ENCODE results near the gene IL1RAP.

IL1RAP gene

DNA sequence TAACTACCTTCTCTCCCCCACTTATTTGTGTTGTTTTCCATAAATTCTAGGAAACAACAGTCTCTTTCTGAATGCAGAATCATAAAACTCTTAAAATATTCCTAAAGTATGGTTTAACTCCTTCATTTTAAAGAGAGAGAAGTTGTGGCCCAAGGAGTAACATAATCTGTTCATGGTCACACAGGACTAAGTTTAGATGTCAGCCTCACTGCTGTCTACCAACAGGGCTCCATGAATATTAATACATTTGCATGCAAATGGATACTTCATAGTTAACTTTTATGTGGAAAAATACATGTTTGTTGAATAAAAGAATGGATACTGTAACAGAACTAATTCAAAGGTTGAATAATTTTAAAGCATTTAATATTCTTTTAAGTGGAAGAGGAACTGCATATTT lies 18.5 kb upstream of the IL1RAP start (continued):
- no peak for TF ChIP-seq TOX (CRISPR knock-in tag; IDR thresholded peaks at IDR 0.05; ENCODE audit: borderline replicate concordance)
- no peak for TF ChIP-seq BACH2 (CRISPR knock-in tag; IDR thresholded peaks at IDR 0.05; ENCODE audit: borderline replicate concordance)
- TF ChIP-seq, protein P1, sequence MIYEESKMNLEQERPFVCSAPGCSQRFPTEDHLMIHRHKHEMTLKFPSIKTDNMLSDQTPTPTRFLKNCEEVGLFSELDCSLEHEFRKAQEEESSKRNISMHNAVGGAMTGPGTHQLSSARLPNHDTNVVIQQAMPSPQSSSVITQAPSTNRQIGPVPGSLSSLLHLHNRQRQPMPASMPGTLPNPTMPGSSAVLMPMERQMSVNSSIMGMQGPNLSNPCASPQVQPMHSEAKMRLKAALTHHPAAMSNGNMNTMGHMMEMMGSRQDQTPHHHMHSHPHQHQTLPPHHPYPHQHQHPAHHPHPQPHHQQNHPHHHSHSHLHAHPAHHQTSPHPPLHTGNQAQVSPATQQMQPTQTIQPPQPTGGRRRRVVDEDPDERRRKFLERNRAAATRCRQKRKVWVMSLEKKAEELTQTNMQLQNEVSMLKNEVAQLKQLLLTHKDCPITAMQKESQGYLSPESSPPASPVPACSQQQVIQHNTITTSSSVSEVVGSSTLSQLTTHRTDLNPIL (CRISPR knock-in tag; IDR thresholded peaks at IDR 0.05; ENCODE audit: low read depth) = no peak
- no peak for TF ChIP-seq PPARA (CRISPR knock-in tag; IDR thresholded peaks at IDR 0.05; ENCODE audit: borderline replicate concordance)
- TF ChIP-seq, protein P2, sequence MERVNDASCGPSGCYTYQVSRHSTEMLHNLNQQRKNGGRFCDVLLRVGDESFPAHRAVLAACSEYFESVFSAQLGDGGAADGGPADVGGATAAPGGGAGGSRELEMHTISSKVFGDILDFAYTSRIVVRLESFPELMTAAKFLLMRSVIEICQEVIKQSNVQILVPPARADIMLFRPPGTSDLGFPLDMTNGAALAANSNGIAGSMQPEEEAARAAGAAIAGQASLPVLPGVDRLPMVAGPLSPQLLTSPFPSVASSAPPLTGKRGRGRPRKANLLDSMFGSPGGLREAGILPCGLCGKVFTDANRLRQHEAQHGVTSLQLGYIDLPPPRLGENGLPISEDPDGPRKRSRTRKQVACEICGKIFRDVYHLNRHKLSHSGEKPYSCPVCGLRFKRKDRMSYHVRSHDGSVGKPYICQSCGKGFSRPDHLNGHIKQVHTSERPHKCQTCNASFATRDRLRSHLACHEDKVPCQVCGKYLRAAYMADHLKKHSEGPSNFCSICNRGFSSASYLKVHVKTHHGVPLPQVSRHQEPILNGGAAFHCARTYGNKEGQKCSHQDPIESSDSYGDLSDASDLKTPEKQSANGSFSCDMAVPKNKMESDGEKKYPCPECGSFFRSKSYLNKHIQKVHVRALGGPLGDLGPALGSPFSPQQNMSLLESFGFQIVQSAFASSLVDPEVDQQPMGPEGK (CRISPR knock-in tag; IDR thresholded peaks at IDR 0.05; ENCODE audit: borderline replicate concordance) = no peak
- no peak for TF ChIP-seq GLIS3 (CRISPR knock-in tag; IDR thresholded peaks at IDR 0.05)

DNA sequence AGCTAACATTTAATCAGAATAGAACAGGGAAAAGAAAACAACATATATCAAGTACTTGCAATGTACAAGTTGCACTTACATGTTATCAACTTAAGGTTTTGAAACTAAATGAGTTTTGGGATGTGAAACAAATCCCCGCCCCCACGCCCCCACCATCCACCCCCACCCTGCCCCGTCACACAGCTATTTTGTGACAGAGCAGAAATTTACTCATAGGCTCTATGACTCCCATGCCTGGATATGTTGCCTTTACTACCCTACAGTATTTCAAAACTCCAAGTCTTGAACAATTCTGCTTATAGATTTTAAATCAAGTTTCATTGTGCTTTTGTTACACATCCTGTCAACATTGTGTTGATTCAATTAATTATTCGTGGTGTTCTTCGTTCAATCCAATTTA lies 18.1 kb upstream of the IL1RAP start:
- no peak for ATAC-seq
- TF ChIP-seq ZNF70 (CRISPR knock-in tag; IDR thresholded peaks at IDR 0.05) (no peak), ZFP3 (CRISPR knock-in tag; IDR thresholded peaks at IDR 0.05) (no peak), RARB (CRISPR knock-in tag; IDR thresholded peaks at IDR 0.05) (no peak), PPARA (CRISPR knock-in tag; IDR thresholded peaks at IDR 0.05; ENCODE audit: borderline replicate concordance) (no peak), TOX (CRISPR knock-in tag; IDR thresholded peaks at IDR 0.05; ENCODE audit: borderline replicate concordance) (no peak), SNAI2 (CRISPR knock-in tag; IDR thresholded peaks at IDR 0.05) (no peak), ZC3H10 (CRISPR knock-in tag; IDR thresholded peaks at IDR 0.05) (no peak), ZNF8 (CRISPR knock-in tag; IDR thresholded peaks at IDR 0.05) (no peak), ZFP30 (CRISPR knock-in tag; IDR thresholded peaks at IDR 0.05) (no peak)
- TF ChIP-seq, protein P3, sequence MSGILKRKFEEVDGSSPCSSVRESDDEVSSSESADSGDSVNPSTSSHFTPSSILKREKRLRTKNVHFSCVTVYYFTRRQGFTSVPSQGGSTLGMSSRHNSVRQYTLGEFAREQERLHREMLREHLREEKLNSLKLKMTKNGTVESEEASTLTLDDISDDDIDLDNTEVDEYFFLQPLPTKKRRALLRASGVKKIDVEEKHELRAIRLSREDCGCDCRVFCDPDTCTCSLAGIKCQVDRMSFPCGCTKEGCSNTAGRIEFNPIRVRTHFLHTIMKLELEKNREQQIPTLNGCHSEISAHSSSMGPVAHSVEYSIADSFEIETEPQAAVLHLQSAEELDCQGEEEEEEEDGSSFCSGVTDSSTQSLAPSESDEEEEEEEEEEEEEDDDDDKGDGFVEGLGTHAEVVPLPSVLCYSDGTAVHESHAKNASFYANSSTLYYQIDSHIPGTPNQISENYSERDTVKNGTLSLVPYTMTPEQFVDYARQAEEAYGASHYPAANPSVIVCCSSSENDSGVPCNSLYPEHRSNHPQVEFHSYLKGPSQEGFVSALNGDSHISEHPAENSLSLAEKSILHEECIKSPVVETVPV (CRISPR knock-in tag; IDR thresholded peaks at IDR 0.05) = no peak
- TF ChIP-seq, protein P2 (CRISPR knock-in tag; IDR thresholded peaks at IDR 0.05; ENCODE audit: borderline replicate concordance) = no peak
- TF ChIP-seq, protein P4, sequence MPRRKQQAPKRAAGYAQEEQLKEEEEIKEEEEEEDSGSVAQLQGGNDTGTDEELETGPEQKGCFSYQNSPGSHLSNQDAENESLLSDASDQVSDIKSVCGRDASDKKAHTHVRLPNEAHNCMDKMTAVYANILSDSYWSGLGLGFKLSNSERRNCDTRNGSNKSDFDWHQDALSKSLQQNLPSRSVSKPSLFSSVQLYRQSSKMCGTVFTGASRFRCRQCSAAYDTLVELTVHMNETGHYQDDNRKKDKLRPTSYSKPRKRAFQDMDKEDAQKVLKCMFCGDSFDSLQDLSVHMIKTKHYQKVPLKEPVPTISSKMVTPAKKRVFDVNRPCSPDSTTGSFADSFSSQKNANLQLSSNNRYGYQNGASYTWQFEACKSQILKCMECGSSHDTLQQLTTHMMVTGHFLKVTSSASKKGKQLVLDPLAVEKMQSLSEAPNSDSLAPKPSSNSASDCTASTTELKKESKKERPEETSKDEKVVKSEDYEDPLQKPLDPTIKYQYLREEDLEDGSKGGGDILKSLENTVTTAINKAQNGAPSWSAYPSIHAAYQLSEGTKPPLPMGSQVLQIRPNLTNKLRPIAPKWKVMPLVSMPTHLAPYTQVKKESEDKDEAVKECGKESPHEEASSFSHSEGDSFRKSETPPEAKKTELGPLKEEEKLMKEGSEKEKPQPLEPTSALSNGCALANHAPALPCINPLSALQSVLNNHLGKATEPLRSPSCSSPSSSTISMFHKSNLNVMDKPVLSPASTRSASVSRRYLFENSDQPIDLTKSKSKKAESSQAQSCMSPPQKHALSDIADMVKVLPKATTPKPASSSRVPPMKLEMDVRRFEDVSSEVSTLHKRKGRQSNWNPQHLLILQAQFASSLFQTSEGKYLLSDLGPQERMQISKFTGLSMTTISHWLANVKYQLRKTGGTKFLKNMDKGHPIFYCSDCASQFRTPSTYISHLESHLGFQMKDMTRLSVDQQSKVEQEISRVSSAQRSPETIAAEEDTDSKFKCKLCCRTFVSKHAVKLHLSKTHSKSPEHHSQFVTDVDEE (CRISPR knock-in tag; IDR thresholded peaks at IDR 0.05) = no peak

DNA sequence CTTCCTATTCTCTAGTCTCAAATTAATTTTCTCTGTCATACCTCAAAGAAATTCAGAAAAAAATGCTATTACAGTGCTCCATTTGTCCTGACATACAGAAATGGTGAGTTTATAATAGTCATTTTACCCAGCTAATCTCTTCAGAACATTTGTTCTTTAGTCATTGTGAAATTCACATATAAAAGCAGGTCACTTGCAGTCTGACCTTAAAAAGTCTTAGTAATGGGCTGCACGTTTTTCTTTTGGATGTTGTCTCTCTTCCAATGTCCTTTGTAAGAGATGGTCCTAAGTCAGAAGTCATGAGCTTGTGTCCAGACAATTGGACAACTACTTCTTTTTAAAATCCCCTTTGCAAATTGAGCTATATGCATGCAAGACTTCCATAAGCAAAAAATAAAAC lies 17.0 kb upstream of the IL1RAP start:
- ATAC-seq = no peak
- no peak for TF ChIP-seq PPARA (CRISPR knock-in tag; IDR thresholded peaks at IDR 0.05; ENCODE audit: borderline replicate concordance)
- TF ChIP-seq SNAI2 (CRISPR knock-in tag; IDR thresholded peaks at IDR 0.05) = no peak
- no peak for TF ChIP-seq CSDC2 (CRISPR knock-in tag; IDR thresholded peaks at IDR 0.05)
- TF ChIP-seq, protein P4 (CRISPR knock-in tag; IDR thresholded peaks at IDR 0.05) = no peak

Data from SK-N-SH treated with all-trans-retinoic acid at 6 μM for 48 hours (cell line).